Stomach smooth muscle (tissue), 2 donors: ENCODE results near the gene ZNF394.

Experiments used
- H3K27ac ChIP-seq: one replicate; pipeline ENCODE4 v1.7.0; 2013; ENCODE audit warnings: mild to moderate bottlenecking, low read length, inconsistent platforms
- H3K27me3 ChIP-seq, 2 donors: one replicate each; pipeline ENCODE4 v1.7.0; 2013; ENCODE audit warnings: low read length in 2 of 2; ENCODE audit not compliant: insufficient read depth in 2 of 2, control insufficient read depth in 1 of 2
- H3K36me3 ChIP-seq, 2 donors: one replicate each; pipeline ENCODE4 v1.7.0; 2013; ENCODE audit warnings: low read length in 2 of 2; ENCODE audit not compliant: control insufficient read depth in 2 of 2, insufficient read depth in 2 of 2
- H3K4me1 ChIP-seq: one replicate; pipeline ENCODE4 v1.7.0; 2013; ENCODE audit warnings: low read length; ENCODE audit not compliant: control insufficient read depth, insufficient read depth
- H3K4me3 ChIP-seq, 2 donors: one replicate each; pipeline ENCODE4 v1.7.0; 2013; ENCODE audit warnings: low read length in 2 of 2
- H3K9ac ChIP-seq, 2 donors: one replicate each; pipeline ENCODE4 v1.7.0; 2013; ENCODE audit warnings: low read length in 2 of 2, mild to moderate bottlenecking in 1 of 2
- H3K9me3 ChIP-seq, 2 donors: one replicate each; pipeline ENCODE4 v1.7.0; 2013; ENCODE audit warnings: low read length in 2 of 2; ENCODE audit not compliant: control insufficient read depth in 2 of 2
- donor health status: healthy.
- donor health status: Pancreatic carcinoma.

The ZNF394 gene

DNA sequence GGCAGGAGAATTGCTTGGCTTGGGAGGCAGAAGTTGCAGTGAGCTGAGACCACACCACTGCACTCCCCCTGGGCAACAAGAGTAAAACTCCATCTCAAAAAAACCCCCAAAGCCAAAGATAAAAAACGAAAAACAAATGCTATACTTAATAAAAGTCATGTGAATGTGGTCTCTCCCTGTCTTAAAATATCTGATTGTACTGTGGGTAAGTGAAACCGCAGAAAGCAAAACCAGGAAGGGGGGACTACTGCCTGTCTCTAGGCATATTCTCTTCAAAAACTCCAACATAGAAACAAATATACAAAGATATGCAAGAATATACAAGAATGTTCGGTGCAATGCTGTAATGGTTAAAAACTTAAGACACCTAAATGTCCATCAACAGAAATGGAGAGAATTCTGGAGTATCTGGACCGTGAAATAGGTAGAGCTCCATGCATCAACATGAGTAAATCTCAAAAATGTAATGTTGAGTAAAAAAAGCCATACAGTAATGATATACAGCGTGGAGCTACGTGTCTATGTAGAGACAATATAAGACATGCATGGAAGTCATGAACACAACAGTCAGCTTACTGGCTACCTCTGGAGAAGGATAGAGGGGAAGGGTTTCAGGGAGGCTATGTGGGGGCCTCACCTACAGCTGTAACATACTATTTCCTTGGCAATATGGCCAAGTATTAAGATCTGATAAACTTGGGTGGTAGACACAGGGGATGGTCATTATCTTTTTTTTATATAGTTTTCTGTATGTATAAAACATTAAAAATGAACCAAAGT, 2.1 kb downstream of the ZNF394 start:
- Histone ChIP-seq H3K4me1 (peaks cover 26% of the 10 kb centered on the region), H3K27ac (no peak overlapping the region), H3K9me3 (peaks cover 10 to 14% of the 10 kb centered on the region in 2 donors), H3K4me3 (peak overlapping the region; percentile 99 to 100), H3K9ac (no peak overlapping the region), H3K36me3 (peaks cover 18 to 20% of the 10 kb centered on the region in 2 donors), H3K27me3 (no peaks in the 10 kb centered on the region)

- Histone ChIP-seq H3K9me3 (peaks cover 10 to 16% of the 10 kb centered on the region in 2 donors), H3K36me3 (peaks cover 21 to 31% of the 10 kb centered on the region in 2 donors), H3K27ac (no peak overlapping the region), H3K27me3 (no peaks in the 10 kb centered on the region), H3K4me3 (peak overlapping the region in 1 of 2 donors; percentile 7), H3K4me1 (peaks cover 13% of the 10 kb centered on the region), H3K9ac (no peak overlapping the region)
These were observed 6.3 kb downstream of the ZNF394 start for GRCh38 chr7:99493823-99494222.

- peaks cover 16 to 25% of the 10 kb centered on the region in 2 donors for H3K36me3 ChIP-seq
- H3K4me1 ChIP-seq = no peaks in the 10 kb centered on the region
- no peak overlapping the region for H3K9ac ChIP-seq
- H3K9me3 ChIP-seq = peaks cover 10 to 16% of the 10 kb centered on the region in 2 donors
- no peak overlapping the region for H3K4me3 ChIP-seq
- no peaks in the 10 kb centered on the region for H3K27me3 ChIP-seq
- H3K27ac ChIP-seq = no peak overlapping the region
These were observed 9.2 kb downstream of the ZNF394 start for GRCh38 chr7:99490878-99491277.

GRCh38 chr7:99489235-99489634, 10.8 kb downstream of the ZNF394 start:
- H3K36me3 ChIP-seq = peaks cover 15 to 26% of the 10 kb centered on the region in 2 donors
- no peak overlapping the region for H3K4me3 ChIP-seq
- H3K9ac ChIP-seq = no peak overlapping the region
- no peak overlapping the region for H3K27ac ChIP-seq
- H3K4me1 ChIP-seq = no peaks in the 10 kb centered on the region
- H3K27me3 ChIP-seq = no peaks in the 10 kb centered on the region
- H3K9me3 ChIP-seq = peaks cover 7 to 15% of the 10 kb centered on the region in 2 donors

DNA sequence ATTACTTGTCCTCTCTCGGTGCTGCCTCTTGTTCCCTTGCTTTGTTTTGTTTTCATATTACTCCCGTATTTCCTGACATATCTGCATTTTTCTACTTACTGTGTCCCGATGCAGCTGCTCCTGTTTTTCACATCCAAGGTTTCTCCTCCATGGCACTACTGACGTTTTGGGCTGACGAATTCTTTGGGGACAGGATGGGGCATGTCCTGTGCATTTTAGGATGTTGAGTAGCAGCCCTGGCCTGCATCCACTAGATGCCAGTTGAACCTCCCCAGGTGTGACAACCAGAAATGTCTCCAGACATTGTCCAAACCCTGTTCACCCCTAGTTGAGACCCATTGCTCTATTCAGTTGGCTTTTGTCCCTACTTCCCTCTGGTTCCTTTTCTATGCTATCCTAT, 15.0 kb downstream of the ZNF394 start:
- no peaks in the 10 kb centered on the region for H3K9me3 ChIP-seq
- H3K9ac ChIP-seq = no peak overlapping the region
- no peak overlapping the region for H3K27ac ChIP-seq
- H3K4me3 ChIP-seq = no peak overlapping the region
- peaks cover 0 to 11% of the 10 kb centered on the region in 2 donors for H3K36me3 ChIP-seq
- H3K4me1 ChIP-seq = no peaks in the 10 kb centered on the region
- H3K27me3 ChIP-seq = no peaks in the 10 kb centered on the region

GRCh38 chr7:99478464-99479440, 21.3 kb downstream of the ZNF394 start:
- Histone ChIP-seq H3K4me1 (peaks cover 8% of the 10 kb centered on the region), H3K36me3 (peaks cover 2 to 11% of the 10 kb centered on the region in 2 donors), H3K27me3 (no peaks in the 10 kb centered on the region), H3K4me3 (no peak overlapping the region), H3K9ac (no peak overlapping the region), H3K27ac (no peak overlapping the region), H3K9me3 (no peaks in the 10 kb centered on the region)

DNA sequence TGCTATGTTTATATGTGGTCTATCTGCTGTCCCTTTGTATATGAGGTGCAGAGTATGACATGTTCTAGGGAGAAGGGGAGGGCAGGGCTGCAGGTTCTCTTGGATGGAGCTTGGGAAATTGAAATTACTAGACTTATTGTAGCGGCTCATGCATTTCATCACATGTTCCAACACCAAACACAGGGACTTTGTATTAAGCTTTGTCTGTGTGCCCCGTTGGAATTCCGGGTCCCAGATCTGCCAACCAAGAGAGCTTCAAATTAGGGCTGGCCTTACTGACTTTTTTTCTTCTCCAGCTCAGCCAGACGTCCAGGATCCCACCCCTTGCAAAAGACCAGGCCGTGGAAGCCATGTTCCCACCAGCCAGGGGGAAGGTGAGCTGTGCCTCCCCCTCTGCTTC, 24.0 kb downstream of the ZNF394 start:
- H3K36me3 ChIP-seq = peaks cover 2 to 11% of the 10 kb centered on the region in 2 donors
- no peak overlapping the region for H3K27ac ChIP-seq
- H3K9ac ChIP-seq = no peak overlapping the region
- no peaks in the 10 kb centered on the region for H3K9me3 ChIP-seq
- H3K27me3 ChIP-seq = no peaks in the 10 kb centered on the region
- H3K4me3 ChIP-seq = no peak overlapping the region
- peaks cover 14% of the 10 kb centered on the region for H3K4me1 ChIP-seq

- peak overlapping the region; percentile 77 for H3K27ac ChIP-seq
- H3K4me1 ChIP-seq = peaks cover 10% of the 10 kb centered on the region
- no peaks in the 10 kb centered on the region for H3K9me3 ChIP-seq
- H3K36me3 ChIP-seq = peaks cover 2% of the 10 kb centered on the region in 2 donors
- peak overlapping the region; percentile 60 to 87 for H3K4me3 ChIP-seq
- no peaks in the 10 kb centered on the region for H3K27me3 ChIP-seq
- peak overlapping the region; percentile 71 to 75 for H3K9ac ChIP-seq
These were observed 26.8 kb downstream of the ZNF394 start for GRCh38 chr7:99473315-99473596.

- Histone ChIP-seq H3K27me3 (no peaks in the 10 kb centered on the region), H3K4me1 (peaks cover 8% of the 10 kb centered on the region), H3K27ac (peak within 1 kb of the TSS; percentile 77), H3K36me3 (peaks cover 2% of the 10 kb centered on the region in 2 donors), H3K9me3 (no peaks in the 10 kb centered on the region), H3K9ac (peak within 1 kb of the TSS; percentile 71 to 75), H3K4me3 (peak within 1 kb of the TSS; percentile 72 to 87)
These were observed 27.3 kb downstream of the ZNF394 start, which contains the start of gene ZNF789 for GRCh38 chr7:99472561-99473314. Gene ZNF789 (plus strand): TSS chr7:99472890. CDS start chr7:99476457, 3,567 bp downstream.

- no peak overlapping the region for H3K27ac ChIP-seq
- H3K9ac ChIP-seq = no peak overlapping the region
- no peak overlapping the region for H3K4me3 ChIP-seq
- no peaks in the 10 kb centered on the region for H3K36me3 ChIP-seq
- no peaks in the 10 kb centered on the region for H3K9me3 ChIP-seq
- H3K4me1 ChIP-seq = peaks cover 26% of the 10 kb centered on the region
- no peaks in the 10 kb centered on the region for H3K27me3 ChIP-seq
These were observed 30.6 kb downstream of the ZNF394 start for GRCh38 chr7:99469381-99470065.
